ENCODE results near the gene LCE3B.

LCE3B gene

DNA sequence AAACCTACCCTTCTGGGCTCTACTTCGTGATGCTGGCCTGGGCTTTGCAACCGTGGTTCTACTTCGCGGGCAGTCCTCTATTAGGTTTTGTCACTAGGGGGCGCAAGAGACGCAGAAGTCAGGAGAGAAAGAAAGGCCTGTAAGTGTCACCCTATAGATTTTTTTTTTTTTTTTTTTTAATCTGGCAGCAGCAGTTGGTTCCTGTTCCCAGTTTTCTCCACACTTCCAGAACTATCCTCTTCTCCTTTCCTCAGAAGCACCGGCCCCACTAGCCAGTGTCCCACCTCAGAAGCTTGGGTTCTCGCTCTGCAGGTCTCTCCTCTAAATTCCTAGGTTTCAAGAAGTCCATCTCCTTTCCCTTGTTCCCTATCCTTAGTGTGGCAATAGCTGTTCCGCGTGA lies 40.5 kb downstream of the LCE3B start:
- Histone ChIP-seq H3K4me3 (ENCODE audit: low read depth in 1 of 5, low read length in 5 of 5) (no peak overlapping the region), H3K4me1 (ENCODE audit: control insufficient read depth in 5 of 5, insufficient read depth in 5 of 5, low read length in 5 of 5) (no peaks in the 10 kb centered on the region), H3K27ac (ENCODE audit: low read depth, low read length) (no peak overlapping the region), H3K9ac (ENCODE audit: low read length in 5 of 5) (no peak overlapping the region), H3K27me3 (ENCODE audit: control insufficient read depth in 5 of 5, insufficient read depth in 4 of 5, low read length in 5 of 5) (no peaks in the 10 kb centered on the region), H3K9me3 (ENCODE audit: control insufficient read depth in 5 of 5, low read length in 5 of 5) (no peaks in the 10 kb centered on the region), H3K36me3 (ENCODE audit: control insufficient read depth in 5 of 5, insufficient read depth in 5 of 5, low read length in 5 of 5) (no peaks in the 10 kb centered on the region)

DNA sequence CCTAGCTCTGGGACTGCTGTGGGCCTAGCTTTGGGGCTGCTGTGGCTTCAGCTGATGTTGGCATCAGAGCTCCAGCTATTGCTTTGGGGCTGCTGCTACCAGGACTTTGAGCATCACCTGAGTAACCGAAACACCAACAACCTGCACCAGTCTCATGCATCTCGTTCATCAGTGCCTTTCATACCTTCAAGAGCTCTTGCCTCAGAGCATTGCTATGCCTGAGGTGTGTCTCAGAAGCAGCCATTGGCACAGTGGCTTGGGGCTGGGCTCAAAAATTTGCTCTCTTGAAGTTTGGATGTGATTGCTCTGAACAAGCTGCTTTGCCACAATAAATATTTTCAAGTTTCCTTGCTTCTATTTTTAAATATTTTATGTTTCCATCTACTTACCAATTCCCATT lies 42.8 kb downstream of the LCE3B start:
- H3K4me1 ChIP-seq (ENCODE audit: control insufficient read depth in 5 of 5, insufficient read depth in 5 of 5, low read length in 5 of 5): no peaks in the 10 kb centered on the region

DNA sequence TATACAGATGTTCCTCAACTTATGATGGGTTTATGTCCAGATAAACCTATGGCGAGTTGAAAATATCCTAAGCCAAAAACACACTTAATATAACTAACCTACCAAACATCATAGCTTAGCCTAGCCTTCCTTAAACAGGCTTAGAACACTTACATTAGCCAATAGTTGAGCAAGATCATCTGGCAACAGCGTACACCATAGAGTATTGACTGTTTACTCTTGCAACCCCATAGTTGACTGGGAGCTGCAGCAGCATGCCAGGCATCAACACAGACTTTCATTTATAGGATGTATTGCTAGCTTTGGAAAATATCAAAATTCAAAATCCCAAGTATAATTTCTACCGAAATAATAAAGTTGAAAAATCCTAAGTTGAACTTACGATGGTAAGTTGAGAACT lies 44.1 kb downstream of the LCE3B start:
- H3K9me3 ChIP-seq (ENCODE audit: control insufficient read depth in 5 of 5, low read length in 5 of 5): no peaks in the 10 kb centered on the region
- H3K36me3 ChIP-seq (ENCODE audit: control insufficient read depth in 5 of 5, insufficient read depth in 5 of 5, low read length in 5 of 5): no peaks in the 10 kb centered on the region
- no peaks in the 10 kb centered on the region for H3K4me1 ChIP-seq (ENCODE audit: control insufficient read depth in 5 of 5, insufficient read depth in 5 of 5, low read length in 5 of 5)
- no peaks in the 10 kb centered on the region for H3K27me3 ChIP-seq (ENCODE audit: control insufficient read depth in 5 of 5, insufficient read depth in 4 of 5, low read length in 5 of 5)
- H3K27ac ChIP-seq (ENCODE audit: low read depth, low read length): no peak overlapping the region
- no peak overlapping the region for H3K4me3 ChIP-seq (ENCODE audit: low read depth in 1 of 5, low read length in 5 of 5)
- no peak overlapping the region for H3K9ac ChIP-seq (ENCODE audit: low read length in 5 of 5)

More for the DNA sequence above, 42.8 kb downstream of the LCE3B start:
- no peak overlapping the region for H3K4me3 ChIP-seq (ENCODE audit: low read depth in 1 of 5, low read length in 5 of 5)
- no peaks in the 10 kb centered on the region for H3K9me3 ChIP-seq (ENCODE audit: control insufficient read depth in 5 of 5, low read length in 5 of 5)
- H3K27ac ChIP-seq (ENCODE audit: low read depth, low read length): no peak overlapping the region
- H3K27me3 ChIP-seq (ENCODE audit: control insufficient read depth in 5 of 5, insufficient read depth in 4 of 5, low read length in 5 of 5): no peaks in the 10 kb centered on the region
- H3K36me3 ChIP-seq (ENCODE audit: control insufficient read depth in 5 of 5, insufficient read depth in 5 of 5, low read length in 5 of 5): no peaks in the 10 kb centered on the region
- no peak overlapping the region for H3K9ac ChIP-seq (ENCODE audit: low read length in 5 of 5)

DNA sequence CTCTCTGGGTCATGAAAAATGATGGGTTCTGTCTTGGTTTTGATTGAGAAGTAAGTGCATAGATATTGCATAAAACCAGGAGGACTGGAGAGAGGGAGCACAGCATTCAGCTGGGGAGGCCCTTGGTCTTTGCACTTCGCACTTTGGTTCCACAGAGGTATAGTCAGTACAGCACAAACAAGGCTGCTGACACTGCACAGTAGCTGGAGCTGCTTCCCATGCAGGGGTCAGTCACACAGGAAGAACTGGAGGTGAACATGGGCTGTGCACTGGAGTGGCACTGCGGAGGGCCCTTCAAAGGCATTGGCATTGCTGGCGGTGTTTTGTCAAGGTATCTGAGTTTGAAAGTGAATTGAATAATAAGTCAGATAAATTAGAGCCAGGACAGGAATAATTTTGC lies 45.0 kb downstream of the LCE3B start:
- H3K27ac ChIP-seq (ENCODE audit: low read depth, low read length): no peak overlapping the region
- H3K27me3 ChIP-seq (ENCODE audit: control insufficient read depth in 5 of 5, insufficient read depth in 4 of 5, low read length in 5 of 5): peaks cover 0 to 7% (median 0%) of the 10 kb centered on the region in 5 donors
- no peaks in the 10 kb centered on the region for H3K4me1 ChIP-seq (ENCODE audit: control insufficient read depth in 5 of 5, insufficient read depth in 5 of 5, low read length in 5 of 5)
- no peak overlapping the region for H3K9ac ChIP-seq (ENCODE audit: low read length in 5 of 5)
- H3K36me3 ChIP-seq (ENCODE audit: control insufficient read depth in 5 of 5, insufficient read depth in 5 of 5, low read length in 5 of 5): no peaks in the 10 kb centered on the region
- H3K9me3 ChIP-seq (ENCODE audit: control insufficient read depth in 5 of 5, low read length in 5 of 5): no peaks in the 10 kb centered on the region
- H3K4me3 ChIP-seq (ENCODE audit: low read depth in 1 of 5, low read length in 5 of 5): no peak overlapping the region

DNA sequence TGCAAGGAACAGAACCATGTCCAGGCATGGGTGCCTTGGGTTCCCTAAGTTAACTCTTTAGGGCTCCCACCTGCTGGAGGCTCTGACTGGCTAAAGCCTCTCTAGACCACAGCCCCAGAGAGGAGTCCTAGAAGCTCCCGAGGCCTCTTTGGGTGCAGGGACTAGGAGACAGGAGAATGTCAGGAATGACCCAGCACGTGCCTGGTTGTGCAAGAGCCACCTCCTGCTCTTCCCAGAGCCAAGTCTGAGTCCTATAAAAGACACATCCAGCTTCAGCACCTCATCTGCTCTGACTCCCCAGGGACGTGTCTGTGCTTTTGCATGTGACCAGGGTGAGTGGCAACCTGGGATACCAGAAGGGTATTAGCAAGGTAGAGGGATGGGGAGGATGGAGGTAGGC lies 49.5 kb downstream of the LCE3B start, which contains the start of gene LCE2D:
Gene LCE2D, plus strand, starts transcription at position 283 of the 400 bp plus-strand sequence. CDS start 726 bp downstream, outside the sequence.
- no peak within 1 kb of the TSS for H3K27ac ChIP-seq (ENCODE audit: low read depth, low read length)
- no peaks in the 10 kb centered on the region for H3K4me1 ChIP-seq (ENCODE audit: control insufficient read depth in 5 of 5, insufficient read depth in 5 of 5, low read length in 5 of 5)
- no peaks in the 10 kb centered on the region for H3K36me3 ChIP-seq (ENCODE audit: control insufficient read depth in 5 of 5, insufficient read depth in 5 of 5, low read length in 5 of 5)
- no peaks in the 10 kb centered on the region for H3K9me3 ChIP-seq (ENCODE audit: control insufficient read depth in 5 of 5, low read length in 5 of 5)
- H3K4me3 ChIP-seq (ENCODE audit: low read depth in 1 of 5, low read length in 5 of 5): no peak within 1 kb of the TSS
- H3K9ac ChIP-seq (ENCODE audit: low read length in 5 of 5): no peak within 1 kb of the TSS
- H3K27me3 ChIP-seq (ENCODE audit: control insufficient read depth in 5 of 5, insufficient read depth in 4 of 5, low read length in 5 of 5): peaks cover 0 to 7% (median 0%) of the 10 kb centered on the region in 5 donors

All from subcutaneous abdominal adipose tissue (tissue), 5 donors.